Lung (tissue), 12 donors: ENCODE results near the gene MAD2L1. TPM values are rescaled to one million over a fixed set of nuclear protein-coding genes. Genes with fewer than 3 reads are reported as not detected.

Experiments used
- ATAC-seq: fragments of 200-7000 bp; cut with Tn5 transposase; one replicate; pipeline ENCODE4 v1.9.1; 2020; ENCODE audit warnings: moderate number of reproducible peaks; ENCODE audit not compliant: insufficient read depth, low FRiP score
- DNase-seq, 3 donors: peaks; one replicate each; pipeline ENCODE4 v3.0.0-alpha.2; 2013 to 2017
- H3K27ac ChIP-seq, 2 donors: one replicate each; pipeline ENCODE4 v1.5.1; 2013; ENCODE audit warnings: mild to moderate bottlenecking in 2 of 2, moderate library complexity in 2 of 2, control low read depth in 1 of 2, inconsistent platforms in 1 of 2, low read depth in 1 of 2, low read length in 1 of 2
- H3K27me3 ChIP-seq, 3 donors: one replicate each; pipeline ENCODE4 v1.5.1; 2013; ENCODE audit warnings: low read length in 2 of 3; ENCODE audit not compliant: control insufficient read depth in 3 of 3, insufficient read depth in 3 of 3
- H3K36me3 ChIP-seq, 4 donors: one replicate each; pipeline ENCODE4 v1.5.1; 2013; ENCODE audit warnings: low read length in 4 of 4, mild to moderate bottlenecking in 1 of 4, moderate library complexity in 1 of 4; ENCODE audit not compliant: control insufficient read depth in 4 of 4, insufficient read depth in 4 of 4
- H3K4me1 ChIP-seq, 5 donors: one replicate each; pipeline ENCODE4 v1.5.1; 2013; ENCODE audit warnings: low read length in 5 of 5, mild to moderate bottlenecking in 2 of 5, moderate library complexity in 1 of 5; ENCODE audit not compliant: control insufficient read depth in 5 of 5, insufficient read depth in 5 of 5
- H3K4me3 ChIP-seq: one replicate; pipeline ENCODE4 v1.5.1; 2013; ENCODE audit warnings: mild to moderate bottlenecking, control low read depth, moderate library complexity
- H3K9ac ChIP-seq, 2 donors: one replicate each; pipeline ENCODE4 v1.5.1; 2013; ENCODE audit warnings: low read length in 2 of 2, control low read depth in 1 of 2; ENCODE audit not compliant: insufficient read depth in 1 of 2
- H3K9me3 ChIP-seq, 4 donors: one replicate each; pipeline ENCODE4 v1.5.1; 2013; ENCODE audit warnings: low read length in 3 of 4, mild to moderate bottlenecking in 1 of 4, moderate library complexity in 1 of 4; ENCODE audit not compliant: control insufficient read depth in 4 of 4, insufficient read depth in 3 of 4
- WGBS, 2 donors: extraction: QIAGEN DNeasy Blood & Tissue Kit; methylation state at CpG; one replicate each; pipeline ENCODE4 v1.1.7; 2013; 5-methylcytosine and 5-hydroxymethylcytosine counted together
- polyA plus RNA-seq, 2 donors: library from polyadenylated mRNA; stranded (reverse); fragments of 200-250 nt; gene quantifications; one replicate each; pipeline ENCODE4 v1.2.1, GENCODE V29; 2013
- total RNA-seq, 2 donors: library from RNA; depleted of rRNA in 1 of 2; stranded (reverse); fragments of >200 nt in 1 of 2; gene quantifications; one replicate each; pipeline ENCODE4 v1.2.1, GENCODE V29; 2014 to 2021
- TF ChIP-seq, protein P1 (sequence below): IDR thresholded peaks from 2 replicates; pipeline ENCODE4 v1.5.1; 2012; ENCODE audit warnings: mild to moderate bottlenecking; ENCODE audit errors: control extremely low read depth, extremely low read depth
- donor health status: control.
- donor health status: control.
- donor health status: Bipolar disorder and iron deficiency.
- donor health status: healthy.
- donor health status: DM: yes; HTN: yes; CAD: no.

The MAD2L1 gene
- total and polyA plus RNA-seq, 4 donors, result 2.3 to 5.9 (median 2.8) TPM

DNA sequence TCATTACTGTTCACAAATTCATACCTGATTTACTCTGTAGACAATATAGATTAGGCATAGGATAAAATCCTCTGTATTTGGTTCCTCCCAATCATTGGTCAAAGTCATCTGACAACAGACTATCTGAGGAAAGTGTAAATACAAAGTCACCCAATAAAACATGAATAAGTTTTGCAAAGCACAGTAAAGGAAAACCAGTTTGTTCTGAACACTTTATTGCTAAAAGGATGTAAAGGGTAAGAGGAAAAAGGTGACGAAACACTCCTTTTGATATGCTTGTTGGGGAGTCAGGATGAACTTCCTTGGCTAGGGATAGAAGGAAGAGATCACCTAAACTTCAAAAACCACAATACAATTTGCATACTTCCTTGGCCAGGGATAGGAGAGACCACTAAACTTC lies 10.9 kb downstream of the MAD2L1 start:
- 75 to 89% methylated on average over 1 of the region's 1 CpG for WGBS, 2 donors
- Histone ChIP-seq H3K9me3 (no peaks in the 10 kb centered on the region), H3K9ac (no peak overlapping the region), H3K4me3 (no peak overlapping the region), H3K27ac (no peak overlapping the region), H3K4me1 (peaks cover 0 to 45% (median 0%) of the 10 kb centered on the region in 5 donors), H3K27me3 (no peaks in the 10 kb centered on the region), H3K36me3 (no peaks in the 10 kb centered on the region)
- ATAC-seq (no peak), DNase-seq (no peak)
- TF ChIP-seq, protein P1, sequence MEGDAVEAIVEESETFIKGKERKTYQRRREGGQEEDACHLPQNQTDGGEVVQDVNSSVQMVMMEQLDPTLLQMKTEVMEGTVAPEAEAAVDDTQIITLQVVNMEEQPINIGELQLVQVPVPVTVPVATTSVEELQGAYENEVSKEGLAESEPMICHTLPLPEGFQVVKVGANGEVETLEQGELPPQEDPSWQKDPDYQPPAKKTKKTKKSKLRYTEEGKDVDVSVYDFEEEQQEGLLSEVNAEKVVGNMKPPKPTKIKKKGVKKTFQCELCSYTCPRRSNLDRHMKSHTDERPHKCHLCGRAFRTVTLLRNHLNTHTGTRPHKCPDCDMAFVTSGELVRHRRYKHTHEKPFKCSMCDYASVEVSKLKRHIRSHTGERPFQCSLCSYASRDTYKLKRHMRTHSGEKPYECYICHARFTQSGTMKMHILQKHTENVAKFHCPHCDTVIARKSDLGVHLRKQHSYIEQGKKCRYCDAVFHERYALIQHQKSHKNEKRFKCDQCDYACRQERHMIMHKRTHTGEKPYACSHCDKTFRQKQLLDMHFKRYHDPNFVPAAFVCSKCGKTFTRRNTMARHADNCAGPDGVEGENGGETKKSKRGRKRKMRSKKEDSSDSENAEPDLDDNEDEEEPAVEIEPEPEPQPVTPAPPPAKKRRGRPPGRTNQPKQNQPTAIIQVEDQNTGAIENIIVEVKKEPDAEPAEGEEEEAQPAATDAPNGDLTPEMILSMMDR, result no peak

DNA sequence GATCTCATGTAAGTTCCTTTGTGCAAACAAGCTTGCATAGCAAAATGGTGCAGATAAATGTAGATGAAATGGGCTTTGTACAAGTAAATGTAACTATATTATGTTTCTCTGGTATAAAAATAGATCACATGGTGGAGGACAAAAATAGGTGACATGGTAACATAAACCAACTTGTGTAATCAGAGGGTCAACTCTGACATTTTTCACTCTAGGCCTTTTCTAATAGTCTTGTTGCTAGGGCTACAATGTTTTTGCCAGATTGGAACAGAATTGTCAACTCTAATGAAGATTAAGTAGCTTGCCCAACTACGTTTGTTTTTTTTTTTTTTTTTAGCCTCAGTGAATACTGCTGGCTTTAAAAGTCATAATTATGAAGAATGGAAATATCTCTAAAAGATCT lies 11.5 kb downstream of the MAD2L1 start:
- ATAC-seq, result no peak
- no peak overlapping the region for H3K9ac ChIP-seq
- peak in 2 of 3 donors; percentile 73 to 81 for DNase-seq
- 44 to 59% methylated on average over 1 of the region's 1 CpG for WGBS, 2 donors
- no peaks in the 10 kb centered on the region for H3K36me3 ChIP-seq
- H3K9me3 ChIP-seq, result no peaks in the 10 kb centered on the region
- TF ChIP-seq, protein P1, result no peak
- peaks cover 0 to 45% (median 0%) of the 10 kb centered on the region in 5 donors for H3K4me1 ChIP-seq
- no peaks in the 10 kb centered on the region for H3K27me3 ChIP-seq
- H3K4me3 ChIP-seq, result no peak overlapping the region
- no peak overlapping the region for H3K27ac ChIP-seq

DNA sequence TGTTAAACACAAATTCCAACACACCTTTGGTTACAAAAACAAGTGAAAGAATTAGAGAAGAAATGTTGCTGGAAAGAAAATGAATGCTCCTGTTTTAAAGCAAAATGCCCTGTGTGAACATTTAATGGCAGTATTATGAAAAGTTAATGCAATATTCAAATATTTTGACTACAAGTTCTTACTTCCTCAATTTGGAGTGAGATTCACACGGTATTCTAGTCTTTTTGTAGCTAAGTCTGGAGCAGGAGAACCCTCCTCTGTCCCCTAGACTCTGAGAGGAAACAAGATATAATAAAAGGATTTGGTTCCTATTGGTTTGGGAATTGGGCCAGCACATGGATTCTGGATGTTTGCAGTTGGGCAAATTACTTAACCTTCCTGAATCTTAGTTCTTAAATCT lies 12.7 kb downstream of the MAD2L1 start:
- no peak for ATAC-seq
- H3K9me3 ChIP-seq, result no peaks in the 10 kb centered on the region
- no peak overlapping the region for H3K27ac ChIP-seq
- DNase-seq, result no peak
- TF ChIP-seq, protein P1, result no peak
- H3K4me3 ChIP-seq, result no peak overlapping the region
- no peak overlapping the region for H3K9ac ChIP-seq
- peaks cover 0 to 48% (median 0%) of the 10 kb centered on the region in 5 donors for H3K4me1 ChIP-seq
- no peaks in the 10 kb centered on the region for H3K27me3 ChIP-seq
- 37 to 61% methylated on average over 1 of the region's 1 CpG for WGBS, 2 donors
- no peaks in the 10 kb centered on the region for H3K36me3 ChIP-seq

DNA sequence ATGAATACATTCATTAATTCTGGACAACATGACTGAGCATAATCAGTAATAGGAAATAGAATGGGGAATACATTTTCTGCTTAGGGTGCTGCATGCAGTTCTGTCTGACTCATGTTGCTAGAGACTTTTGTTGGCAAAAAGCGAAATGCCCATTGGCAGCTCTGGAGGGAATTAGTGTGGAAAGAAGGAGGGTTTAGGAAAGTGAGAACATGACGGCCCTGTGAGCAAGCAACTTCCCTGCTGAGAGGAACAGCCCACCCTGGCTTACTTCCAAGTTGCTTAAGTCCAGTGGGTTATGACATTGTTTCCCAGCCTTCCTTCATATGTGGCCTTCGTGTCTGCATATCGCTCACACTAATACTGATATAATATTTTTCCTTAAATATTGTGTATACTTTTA lies 13.8 kb downstream of the MAD2L1 start:
- H3K36me3 ChIP-seq, result no peaks in the 10 kb centered on the region
- TF ChIP-seq, protein P1, result no peak
- DNase-seq (peak; percentile 83 to 97 (median 95)), ATAC-seq (peak; percentile 48)
- H3K27me3 ChIP-seq, result no peaks in the 10 kb centered on the region
- H3K27ac ChIP-seq, result no peak overlapping the region
- no peak overlapping the region for H3K4me3 ChIP-seq
- H3K9ac ChIP-seq, result peak overlapping the region in 1 of 2 donors; percentile 36
- peaks cover 0 to 48% (median 0%) of the 10 kb centered on the region in 5 donors for H3K4me1 ChIP-seq
- no peaks in the 10 kb centered on the region for H3K9me3 ChIP-seq
- WGBS, 2 donors, result 36 to 57% methylated on average over 4 of the region's 4 CpGs
